Esophagus muscularis mucosa (tissue), 4 donors: ENCODE results near the gene CCDC112.
"Not testable (repeated sequence)": the region's sequence is repeated elsewhere in the genome, so short reads cannot be mapped to it uniquely, and the experiment has no call there.

Source experiments
- EP300 ChIP-seq: sonication (generic); formaldehyde crosslinking; IDR thresholded peaks from one replicate; pipeline ENCODE4 v1.6.1; 2017; ENCODE audit warnings: antibody characterized with exemption
- POLR2A ChIP-seq: fragments of 450-650 bp; IDR thresholded peaks from one replicate; pipeline ENCODE4 v1.6.1; 2017; ENCODE audit warnings: antibody characterized with exemption, moderate library complexity, mild to moderate bottlenecking, low read depth
- TF ChIP-seq, protein P1 (sequence below), 3 experiments: fragments of 200-600 bp in 2 of 3; fragments of 450-650 bp in 1 of 3; sonication (generic) in 2 of 3; IDR thresholded peaks; one replicate each; pipeline ENCODE4 v1.5.1; 2017 to 2019; ENCODE audit warnings: antibody characterized with exemption in 3 of 3, mild to moderate bottlenecking in 2 of 3, moderate library complexity in 1 of 3

- not testable (repeated sequence) for TF ChIP-seq POLR2A, EP300
- TF ChIP-seq, protein P1, sequence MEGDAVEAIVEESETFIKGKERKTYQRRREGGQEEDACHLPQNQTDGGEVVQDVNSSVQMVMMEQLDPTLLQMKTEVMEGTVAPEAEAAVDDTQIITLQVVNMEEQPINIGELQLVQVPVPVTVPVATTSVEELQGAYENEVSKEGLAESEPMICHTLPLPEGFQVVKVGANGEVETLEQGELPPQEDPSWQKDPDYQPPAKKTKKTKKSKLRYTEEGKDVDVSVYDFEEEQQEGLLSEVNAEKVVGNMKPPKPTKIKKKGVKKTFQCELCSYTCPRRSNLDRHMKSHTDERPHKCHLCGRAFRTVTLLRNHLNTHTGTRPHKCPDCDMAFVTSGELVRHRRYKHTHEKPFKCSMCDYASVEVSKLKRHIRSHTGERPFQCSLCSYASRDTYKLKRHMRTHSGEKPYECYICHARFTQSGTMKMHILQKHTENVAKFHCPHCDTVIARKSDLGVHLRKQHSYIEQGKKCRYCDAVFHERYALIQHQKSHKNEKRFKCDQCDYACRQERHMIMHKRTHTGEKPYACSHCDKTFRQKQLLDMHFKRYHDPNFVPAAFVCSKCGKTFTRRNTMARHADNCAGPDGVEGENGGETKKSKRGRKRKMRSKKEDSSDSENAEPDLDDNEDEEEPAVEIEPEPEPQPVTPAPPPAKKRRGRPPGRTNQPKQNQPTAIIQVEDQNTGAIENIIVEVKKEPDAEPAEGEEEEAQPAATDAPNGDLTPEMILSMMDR (IDR thresholded peaks at IDR 0.05), result not testable (repeated sequence)
These were observed 47.1 kb downstream of the CCDC112 start for GRCh38 chr5:115249379-115249778.
